MG63 (cell line): ENCODE results near the gene NDUFA8. TPM values are rescaled to one million over a fixed set of nuclear protein-coding genes. Genes with fewer than 3 reads are reported as not detected.

Experiments used
- DNase-seq: peaks from one replicate; pipeline ENCODE4 v3.0.0-alpha.2; 2020
- H3K27me3 ChIP-seq: fragments of 250-450 bp; sonication (Bioruptor Pico); 2 replicates; pipeline ENCODE4 v1.5.1; 2020; ENCODE audit warnings: mild to moderate bottlenecking, moderate library complexity
- H3K36me3 ChIP-seq: fragments of 250-450 bp; sonication (Bioruptor Pico); 2 replicates; pipeline ENCODE4 v1.5.1; 2020; ENCODE audit warnings: mild to moderate bottlenecking, moderate library complexity
- H3K4me3 ChIP-seq: fragments of 250-450 bp; sonication (Bioruptor Pico); 2 replicates; pipeline ENCODE4 v1.5.1; 2020; ENCODE audit warnings: mild to moderate bottlenecking, moderate library complexity
- H3K9me3 ChIP-seq: fragments of 250-450 bp; sonication (Bioruptor Pico); 2 replicates; pipeline ENCODE4 v1.5.1; 2020; ENCODE audit warnings: mild to moderate bottlenecking, moderate library complexity
- total RNA-seq: library from RNA; depleted of rRNA; stranded (reverse); fragments of >200 nt; shearing (Covaris generic); gene quantifications from 2 replicates; pipeline ENCODE4 v1.2.3, GENCODE V29; 2014; ENCODE audit warnings: low replicate concordance; rRNA removed

The NDUFA8 gene
- total RNA-seq, 1 experiment from 2014 or later, result 68.0 TPM

- no peaks in the 10 kb centered on the region for H3K27me3 ChIP-seq
- no peak for DNase-seq
- no peak overlapping the region for H3K4me3 ChIP-seq
- no peaks in the 10 kb centered on the region for H3K36me3 ChIP-seq
- peaks cover 5% of the 10 kb centered on the region; the same call in 1 of the 2 replicates for H3K9me3 ChIP-seq
Measured at GRCh38 chr9:122106576-122106975, 53.0 kb downstream of the NDUFA8 start.

- Histone ChIP-seq H3K27me3 (no peaks in the 10 kb centered on the region; the same call in 1 of the 2 replicates), H3K4me3 (no peak overlapping the region)
- no peak for DNase-seq
Measured at GRCh38 chr9:122103985-122104384, 55.6 kb downstream of the NDUFA8 start.

GRCh38 chr9:122102156-122102555, 57.4 kb downstream of the NDUFA8 start:
- H3K36me3 ChIP-seq, result no peaks in the 10 kb centered on the region
- H3K27me3 ChIP-seq, result no peaks in the 10 kb centered on the region; the same call in 1 of the 2 replicates
- H3K4me3 ChIP-seq, result no peak overlapping the region
- peaks cover 5% of the 10 kb centered on the region; the same call in 1 of the 2 replicates for H3K9me3 ChIP-seq
- no peak for DNase-seq

More at GRCh38 chr9:122103985-122104384, 55.6 kb downstream of the NDUFA8 start:
- Histone ChIP-seq H3K9me3 (peaks cover 5% of the 10 kb centered on the region; the same call in 1 of the 2 replicates), H3K36me3 (no peaks in the 10 kb centered on the region)

GRCh38 chr9:122100756-122101155, 58.8 kb downstream of the NDUFA8 start:
- no peak for DNase-seq
- Histone ChIP-seq H3K36me3 (no peaks in the 10 kb centered on the region), H3K4me3 (no peak overlapping the region), H3K9me3 (peaks cover 5% of the 10 kb centered on the region; the same call in 1 of the 2 replicates), H3K27me3 (no peaks in the 10 kb centered on the region; the same call in 1 of the 2 replicates)

GRCh38 chr9:122099271-122099869, 60.2 kb downstream of the NDUFA8 start:
- DNase-seq, result peak; percentile 67
- H3K9me3 ChIP-seq, result peaks cover 5% of the 10 kb centered on the region; the same call in 1 of the 2 replicates
- no peaks in the 10 kb centered on the region; the same call in none of the 2 replicates for H3K27me3 ChIP-seq
- no peak overlapping the region for H3K4me3 ChIP-seq
- H3K36me3 ChIP-seq, result no peaks in the 10 kb centered on the region

- H3K4me3 ChIP-seq, result no peak overlapping the region
- no peak for DNase-seq
- H3K36me3 ChIP-seq, result no peaks in the 10 kb centered on the region
- H3K27me3 ChIP-seq, result no peaks in the 10 kb centered on the region; the same call in none of the 2 replicates
- no peaks in the 10 kb centered on the region for H3K9me3 ChIP-seq
Measured at GRCh38 chr9:122097679-122098315, 61.8 kb downstream of the NDUFA8 start.

GRCh38 chr9:122096620-122097415, 62.8 kb downstream of the NDUFA8 start:
- H3K9me3 ChIP-seq, result no peaks in the 10 kb centered on the region
- H3K27me3 ChIP-seq, result no peaks in the 10 kb centered on the region; the same call in none of the 2 replicates
- H3K4me3 ChIP-seq, result no peak overlapping the region
- H3K36me3 ChIP-seq, result no peaks in the 10 kb centered on the region
- DNase-seq, result no peak

GRCh38 chr9:122095010-122095767, 64.4 kb downstream of the NDUFA8 start:
- no peaks in the 10 kb centered on the region; the same call in none of the 2 replicates for H3K27me3 ChIP-seq
- DNase-seq, result no peak

More at GRCh38 chr9:122095010-122095767, 64.4 kb downstream of the NDUFA8 start:
- H3K9me3 ChIP-seq, result no peaks in the 10 kb centered on the region
- H3K4me3 ChIP-seq, result no peak overlapping the region
- H3K36me3 ChIP-seq, result no peaks in the 10 kb centered on the region

Other genes starting within 250 kb of the NDUFA8 start
- 3.2 and 4.0 TPM in 2 replicates for gene TTLL11, start 66.5 kb downstream of the NDUFA8 start, total RNA-seq
- gene MORN5, start 129 bp upstream of the NDUFA8 start, total RNA-seq, result not detected in 2 replicates
- not detected in 2 replicates for gene LHX6, start 69.2 kb upstream of the NDUFA8 start, total RNA-seq
- 8.1 and 10.8 TPM in 2 replicates for gene RBM18, start 105.1 kb upstream of the NDUFA8 start, total RNA-seq
- gene MRRF, start 105.1 kb upstream of the NDUFA8 start, total RNA-seq, result 45.9 and 62.5 TPM in 2 replicates
- gene PTGS1, start 211.2 kb upstream of the NDUFA8 start, total RNA-seq, result not detected in 2 replicates